BLaER1 (cell line): ENCODE data around the gene CA10.

Source experiments
- H3K27ac ChIP-seq: shearing (Covaris generic); formaldehyde crosslinking; 2 replicates; pipeline ENCODE4 v1.8.1; 2022
- H3K27me3 ChIP-seq: shearing (Covaris generic); formaldehyde crosslinking; 2 replicates; pipeline ENCODE4 v1.8.1; 2022
- H3K36me3 ChIP-seq: shearing (Covaris generic); formaldehyde crosslinking; 2 replicates; pipeline ENCODE4 v1.8.1; 2022
- H3K4me1 ChIP-seq: shearing (Covaris generic); formaldehyde crosslinking; 2 replicates; pipeline ENCODE4 v1.8.1; 2022
- H3K4me2 ChIP-seq: shearing (Covaris generic); formaldehyde crosslinking; 2 replicates; pipeline ENCODE4 v1.8.1; 2022
- H3K4me3 ChIP-seq: shearing (Covaris generic); formaldehyde crosslinking; 2 replicates; pipeline ENCODE4 v1.8.1; 2022
- H3K9ac ChIP-seq: shearing (Covaris generic); formaldehyde crosslinking; 2 replicates; pipeline ENCODE4 v1.8.1; 2022
- H3K9me3 ChIP-seq: shearing (Covaris generic); formaldehyde crosslinking; 2 replicates; pipeline ENCODE4 v1.8.1; 2022
- H4K20me1 ChIP-seq: shearing (Covaris generic); formaldehyde crosslinking; 2 replicates; pipeline ENCODE4 v1.8.1; 2022
- Cebpa-rat ChIP-seq: shearing (Covaris generic); IDR thresholded peaks from 2 replicates; pipeline ENCODE4 v1.8.1; 2022

The CA10 gene

DNA sequence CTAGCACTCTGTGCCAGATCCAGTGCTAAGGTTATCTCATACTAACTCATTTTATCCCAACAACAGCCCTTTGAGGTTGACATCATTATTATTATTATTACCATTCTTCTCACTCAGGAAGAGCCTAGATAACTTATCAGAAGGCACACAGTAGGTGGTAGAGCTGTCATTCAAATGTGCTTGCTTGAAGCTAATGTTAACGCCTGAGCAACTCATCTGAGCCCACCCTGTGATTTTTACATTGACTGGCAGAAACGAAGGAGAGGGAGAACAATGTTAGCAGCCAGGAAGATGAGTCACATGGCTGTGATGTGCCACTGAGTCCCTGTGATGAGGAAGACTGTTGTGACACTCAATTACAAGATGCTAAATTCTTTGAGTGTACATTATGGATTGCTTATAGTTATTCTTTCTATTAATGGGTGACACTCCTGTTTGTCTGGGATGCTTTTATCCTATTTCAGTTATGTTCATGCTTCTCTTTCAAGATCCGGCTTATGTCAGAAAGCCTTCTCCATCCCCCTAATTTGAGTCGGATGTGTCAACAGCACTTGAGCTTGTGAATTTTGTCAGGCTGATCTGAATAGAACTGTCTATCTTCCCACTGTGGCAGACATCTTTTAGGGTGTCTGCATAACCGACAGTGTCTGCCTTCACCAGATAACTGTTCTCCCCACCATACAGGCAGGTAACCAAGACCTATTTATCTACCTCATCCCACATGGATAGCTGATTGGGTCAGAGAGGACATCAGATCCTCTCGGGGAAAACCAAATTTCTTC, 426.4 kb downstream of the CA10 start:
- Histone ChIP-seq H3K27me3 (no peaks in the 10 kb centered on the region), H4K20me1 (no peaks in the 10 kb centered on the region), H3K4me2 (no peak overlapping the region), H3K4me3 (no peak overlapping the region), H3K36me3 (no peaks in the 10 kb centered on the region), H3K9me3 (no peaks in the 10 kb centered on the region), H3K9ac (no peak overlapping the region), H3K4me1 (no peaks in the 10 kb centered on the region), H3K27ac (no peak overlapping the region)
- TF ChIP-seq Cebpa-rat = no peak

DNA sequence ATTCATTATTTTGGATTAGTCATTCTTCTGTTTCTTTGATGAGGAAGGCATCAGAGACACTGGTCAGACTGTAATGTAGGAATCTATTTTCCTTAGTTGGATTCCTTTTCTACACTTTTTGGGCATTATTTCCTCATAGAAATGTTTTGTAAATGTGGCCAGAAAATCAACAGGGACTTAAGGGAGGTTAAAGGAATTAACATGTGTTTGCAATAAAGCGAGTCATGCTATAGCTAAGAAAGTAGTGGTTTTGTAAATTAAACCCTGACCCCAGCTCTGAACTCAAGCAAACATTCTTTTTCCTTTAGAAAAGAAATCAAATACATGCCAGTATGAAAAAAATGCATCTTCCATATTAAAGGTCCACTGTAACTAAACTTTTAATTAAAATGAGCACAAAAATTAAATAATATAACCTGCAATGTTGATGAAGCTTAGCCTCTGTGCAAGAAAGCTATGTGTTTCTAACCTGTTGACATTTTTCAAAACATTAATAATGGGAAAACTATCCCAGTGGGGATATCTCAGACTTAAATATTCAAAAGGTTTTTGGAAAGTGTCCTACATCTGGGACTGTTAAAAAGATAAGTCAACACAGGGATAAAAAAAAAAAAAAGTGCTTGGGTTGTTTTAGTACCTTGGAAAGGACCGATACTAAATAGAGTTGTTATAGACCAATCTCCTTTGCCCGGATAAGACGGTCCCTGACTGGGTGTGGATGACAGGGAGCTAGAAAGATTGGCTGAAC, 428.0 kb downstream of the CA10 start:
- no peaks in the 10 kb centered on the region for H3K27me3 ChIP-seq
- no peak overlapping the region for H3K4me3 ChIP-seq
- no peak for TF ChIP-seq Cebpa-rat

GRCh38 chr17:51725185-51725584, 433.3 kb downstream of the CA10 start:
- H3K4me2 ChIP-seq = no peak overlapping the region
- no peaks in the 10 kb centered on the region for H3K9me3 ChIP-seq
- no peaks in the 10 kb centered on the region for H4K20me1 ChIP-seq
- no peaks in the 10 kb centered on the region for H3K36me3 ChIP-seq
- no peak for TF ChIP-seq Cebpa-rat
- no peak overlapping the region for H3K9ac ChIP-seq
- no peak overlapping the region for H3K4me3 ChIP-seq
- H3K4me1 ChIP-seq = no peaks in the 10 kb centered on the region
- H3K27me3 ChIP-seq = no peaks in the 10 kb centered on the region
- no peak overlapping the region for H3K27ac ChIP-seq

More for the DNA sequence above, 428.0 kb downstream of the CA10 start:
- Histone ChIP-seq H4K20me1 (no peaks in the 10 kb centered on the region), H3K27ac (no peak overlapping the region), H3K36me3 (no peaks in the 10 kb centered on the region), H3K4me1 (no peaks in the 10 kb centered on the region), H3K9me3 (no peaks in the 10 kb centered on the region), H3K9ac (no peak overlapping the region), H3K4me2 (no peak overlapping the region)

DNA sequence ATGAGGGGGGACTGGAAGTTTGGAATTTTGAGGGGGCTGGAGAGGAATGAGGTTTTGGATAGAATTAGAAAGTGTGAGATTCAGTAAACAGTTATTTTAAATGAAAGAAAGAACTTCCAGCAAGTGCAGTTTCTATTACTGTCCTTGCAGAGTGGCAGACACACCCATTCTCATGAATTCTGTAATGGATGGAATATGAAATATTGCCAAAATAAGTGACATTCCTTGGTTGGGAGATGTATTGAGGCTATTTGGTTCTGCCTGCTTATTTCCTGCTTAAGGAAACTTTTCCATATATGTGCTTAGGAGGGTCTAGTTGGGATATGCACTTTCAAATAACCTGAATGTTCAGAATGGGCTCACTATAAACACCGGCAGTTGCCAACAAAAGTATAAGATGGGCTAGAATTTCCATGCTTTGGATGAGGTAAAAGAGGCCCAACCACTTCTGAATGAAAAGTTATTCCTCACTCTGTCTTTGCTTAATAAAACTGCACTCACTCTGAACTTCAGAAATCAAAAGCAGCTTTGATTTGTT, 434.4 kb downstream of the CA10 start:
- no peak for TF ChIP-seq Cebpa-rat
- H4K20me1 ChIP-seq = no peaks in the 10 kb centered on the region
- H3K27ac ChIP-seq = no peak overlapping the region
- H3K4me1 ChIP-seq = no peaks in the 10 kb centered on the region
- no peak overlapping the region for H3K9ac ChIP-seq
- H3K4me2 ChIP-seq = no peak overlapping the region
- no peaks in the 10 kb centered on the region for H3K9me3 ChIP-seq
- H3K4me3 ChIP-seq = no peak overlapping the region
- no peaks in the 10 kb centered on the region for H3K36me3 ChIP-seq
- H3K27me3 ChIP-seq = no peaks in the 10 kb centered on the region

DNA sequence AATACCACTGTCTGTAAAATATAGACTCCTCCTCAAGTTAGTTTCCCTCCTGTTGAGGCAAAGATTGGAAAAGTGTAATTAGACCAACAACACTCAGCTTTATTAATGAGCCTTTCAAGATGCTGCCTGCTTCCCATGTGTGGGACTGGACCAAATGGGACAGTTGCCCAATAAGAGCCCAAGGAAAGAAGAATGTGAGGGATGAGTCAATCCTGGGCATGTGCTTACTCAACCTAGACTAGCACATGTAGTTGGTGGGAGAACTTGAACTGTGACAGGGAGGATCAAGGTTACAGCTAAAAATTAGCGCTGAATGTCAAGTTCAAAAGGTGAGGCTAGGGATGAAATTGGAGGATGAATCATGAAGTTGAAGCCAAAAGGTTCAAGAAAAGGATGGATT, 435.5 kb downstream of the CA10 start:
- Histone ChIP-seq H3K4me3 (no peak overlapping the region), H3K4me2 (no peak overlapping the region), H3K9me3 (no peaks in the 10 kb centered on the region), H4K20me1 (no peaks in the 10 kb centered on the region), H3K9ac (no peak overlapping the region), H3K27ac (no peak overlapping the region), H3K36me3 (no peaks in the 10 kb centered on the region), H3K4me1 (no peaks in the 10 kb centered on the region), H3K27me3 (no peaks in the 10 kb centered on the region)
- TF ChIP-seq Cebpa-rat = no peak

GRCh38 chr17:51721730-51722129, 436.8 kb downstream of the CA10 start:
- no peak overlapping the region for H3K9ac ChIP-seq
- H3K36me3 ChIP-seq = no peaks in the 10 kb centered on the region
- H3K4me3 ChIP-seq = no peak overlapping the region
- no peak overlapping the region for H3K4me2 ChIP-seq
- no peaks in the 10 kb centered on the region for H3K27me3 ChIP-seq
- no peak overlapping the region for H3K27ac ChIP-seq
- no peaks in the 10 kb centered on the region for H3K4me1 ChIP-seq
- H3K9me3 ChIP-seq = no peaks in the 10 kb centered on the region
- TF ChIP-seq Cebpa-rat = no peak
- no peaks in the 10 kb centered on the region for H4K20me1 ChIP-seq

DNA sequence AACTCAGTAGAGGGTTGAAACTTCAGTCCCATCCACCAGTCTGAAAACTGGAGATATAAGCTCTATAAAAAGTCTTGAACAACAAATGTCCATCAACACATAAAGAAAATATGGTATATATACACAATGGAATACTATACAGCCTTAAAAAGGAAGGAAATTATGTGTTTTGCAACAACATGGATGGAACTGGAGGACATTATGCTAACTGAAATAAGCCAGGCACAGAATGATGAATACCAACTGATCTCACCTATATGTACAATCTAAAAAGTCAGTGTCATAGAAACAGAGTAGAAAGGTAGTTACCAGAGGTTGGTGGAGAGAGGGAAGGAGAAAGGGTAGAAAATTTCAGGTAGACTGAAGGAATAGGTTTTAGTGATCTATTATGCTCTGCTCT, 438.1 kb downstream of the CA10 start:
- no peaks in the 10 kb centered on the region for H4K20me1 ChIP-seq
- no peak overlapping the region for H3K9ac ChIP-seq
- no peaks in the 10 kb centered on the region for H3K36me3 ChIP-seq
- no peaks in the 10 kb centered on the region for H3K9me3 ChIP-seq
- TF ChIP-seq Cebpa-rat = no peak
- no peak overlapping the region for H3K27ac ChIP-seq
- no peak overlapping the region for H3K4me2 ChIP-seq
- H3K4me3 ChIP-seq = no peak overlapping the region
- H3K4me1 ChIP-seq = no peaks in the 10 kb centered on the region
- no peaks in the 10 kb centered on the region for H3K27me3 ChIP-seq

- no peak overlapping the region for H3K27ac ChIP-seq
Observed at GRCh38 chr17:51718983-51719382, 439.5 kb downstream of the CA10 start.

DNA sequence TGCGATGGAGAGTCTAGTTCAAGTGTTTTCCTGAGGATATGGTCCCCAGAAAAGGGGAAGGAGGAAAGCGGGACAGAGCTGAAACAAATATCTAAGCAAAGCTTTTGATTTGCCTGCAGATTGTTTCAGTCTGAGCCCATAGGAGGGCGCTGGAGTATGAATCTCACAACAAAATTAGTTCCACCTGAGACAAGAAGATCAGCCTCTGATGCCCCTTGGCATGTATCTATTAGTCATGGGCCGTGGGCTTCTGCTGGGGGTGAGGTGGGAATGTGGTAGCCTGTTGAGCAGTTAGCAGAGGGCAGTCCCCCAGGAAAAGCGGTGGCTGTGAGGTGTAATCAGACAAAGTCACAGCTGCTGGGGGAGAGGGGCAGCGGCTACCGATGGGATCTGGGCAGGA, 446.9 kb downstream of the CA10 start:
- Histone ChIP-seq H3K9me3 (no peaks in the 10 kb centered on the region), H3K36me3 (no peaks in the 10 kb centered on the region), H3K4me3 (no peak overlapping the region), H3K4me1 (no peaks in the 10 kb centered on the region), H3K4me2 (no peak overlapping the region), H3K9ac (no peak overlapping the region), H3K27ac (no peak overlapping the region), H4K20me1 (no peaks in the 10 kb centered on the region), H3K27me3 (no peaks in the 10 kb centered on the region)
- no peak for TF ChIP-seq Cebpa-rat

More at GRCh38 chr17:51718983-51719382, 439.5 kb downstream of the CA10 start:
- Histone ChIP-seq H3K4me2 (no peak overlapping the region), H3K9me3 (no peaks in the 10 kb centered on the region), H3K4me1 (no peaks in the 10 kb centered on the region), H3K9ac (no peak overlapping the region), H3K36me3 (no peaks in the 10 kb centered on the region), H3K4me3 (no peak overlapping the region), H3K27me3 (no peaks in the 10 kb centered on the region), H4K20me1 (no peaks in the 10 kb centered on the region)
- TF ChIP-seq Cebpa-rat = no peak

GRCh38 chr17:51710634-51710979, 447.9 kb downstream of the CA10 start:
- H3K4me2 ChIP-seq = no peak overlapping the region
- H3K9ac ChIP-seq = no peak overlapping the region
- no peaks in the 10 kb centered on the region for H3K4me1 ChIP-seq
- no peak for TF ChIP-seq Cebpa-rat
- H3K9me3 ChIP-seq = no peaks in the 10 kb centered on the region
- no peaks in the 10 kb centered on the region for H4K20me1 ChIP-seq
- no peaks in the 10 kb centered on the region for H3K27me3 ChIP-seq
- H3K36me3 ChIP-seq = no peaks in the 10 kb centered on the region
- no peak overlapping the region for H3K4me3 ChIP-seq
- H3K27ac ChIP-seq = no peak overlapping the region
